Measurements from ENCODE around the gene USP24. TPM values are rescaled to one million over a fixed set of nuclear protein-coding genes. Genes with fewer than 3 reads are reported as not detected.

USP24 gene
- polyA plus RNA-seq, 1 donor (not counting 4 experiments of a cell fraction or from before 2014, with no cell fraction given): 22.5 TPM

- H3K9me1 ChIP-seq (ENCODE audit: control insufficient read depth, extremely low read depth, insufficient read depth, low read length): no peaks in the 10 kb centered on the region
- dilution Hi-C loops (cut with MboI; ENCODE audit: extremely low pct_ligation_motif_present, low sequenced_read_pairs): no loop called here
- H4K20me1 ChIP-seq (ENCODE audit: control insufficient read depth, extremely low read depth, insufficient read depth, low read length): no peaks in the 10 kb centered on the region
- H3K79me2 ChIP-seq (ENCODE audit: control insufficient read depth, insufficient read depth, low read length): no peaks in the 10 kb centered on the region
- H3K27me3 ChIP-seq (ENCODE audit: control insufficient read depth, extremely low read depth, insufficient read depth, low read length): no peaks in the 10 kb centered on the region
- H3K4me1 ChIP-seq (ENCODE audit: control insufficient read depth, extremely low read depth, insufficient read depth, low read length): no peaks in the 10 kb centered on the region
- TF ChIP-seq EZH2 (IDR thresholded peaks at IDR 0.05; ENCODE audit: low read length) (no peak), CTCF (optimal IDR thresholded peaks at IDR 0.05 in 1 of 3, IDR thresholded peaks at IDR 0.05 in 1 of 3, conservative IDR thresholded peaks at IDR 0.05 in 1 of 3; ENCODE audit: extremely low read depth in 1 of 3, insufficient read depth in 2 of 3, low read length in 3 of 3) (no peak)
- no peak for FAIRE-seq
- peaks cover 31 to 51% of the 10 kb centered on the region in 2 experiments for H3K36me3 ChIP-seq (ENCODE audit: control insufficient read depth in 2 of 2, extremely low read depth in 1 of 2, insufficient read depth in 2 of 2, low read length in 2 of 2)
- H3K9ac ChIP-seq (ENCODE audit: control insufficient read depth, extremely low read depth, insufficient read depth, low read length): no peak overlapping the region
- H3K9me3 ChIP-seq (ENCODE audit: control insufficient read depth, low read depth, low read length): no peaks in the 10 kb centered on the region
- no peak overlapping the region for H2AFZ ChIP-seq (ENCODE audit: control insufficient read depth, low read length)
- no peak overlapping the region for H3K4me2 ChIP-seq (ENCODE audit: control insufficient read depth, extremely low read depth, insufficient read depth, low read depth, low read length)
- H3K27ac ChIP-seq (ENCODE audit: control insufficient read depth, insufficient read depth, low read length): no peak overlapping the region
- no peak overlapping the region for H3K4me3 ChIP-seq (ENCODE audit: control insufficient read depth in 2 of 3, extremely low read depth in 1 of 3, insufficient read depth in 2 of 3, low read depth in 1 of 3, low read length in 3 of 3)
- DNase-seq (ENCODE audit: low read depth, low spot score): no peak
Observed at GRCh38 chr1:55073187-55073916, 141.8 kb downstream of the USP24 start.

- FAIRE-seq (peak; percentile 81), DNase-seq (ENCODE audit: low read depth, low spot score) (no peak)
- Histone ChIP-seq H3K4me3 (ENCODE audit: control insufficient read depth in 2 of 3, extremely low read depth in 1 of 3, insufficient read depth in 2 of 3, low read depth in 1 of 3, low read length in 3 of 3) (no peak overlapping the region), H3K79me2 (ENCODE audit: control insufficient read depth, insufficient read depth, low read length) (no peaks in the 10 kb centered on the region), H3K27me3 (ENCODE audit: control insufficient read depth, extremely low read depth, insufficient read depth, low read length) (no peaks in the 10 kb centered on the region), H2AFZ (ENCODE audit: control insufficient read depth, low read length) (no peak overlapping the region), H3K4me1 (ENCODE audit: control insufficient read depth, extremely low read depth, insufficient read depth, low read length) (no peaks in the 10 kb centered on the region), H3K9me1 (ENCODE audit: control insufficient read depth, extremely low read depth, insufficient read depth, low read length) (no peaks in the 10 kb centered on the region), H3K4me2 (ENCODE audit: control insufficient read depth, extremely low read depth, insufficient read depth, low read depth, low read length) (no peak overlapping the region), H3K9me3 (ENCODE audit: control insufficient read depth, low read depth, low read length) (no peaks in the 10 kb centered on the region), H4K20me1 (ENCODE audit: control insufficient read depth, extremely low read depth, insufficient read depth, low read length) (peaks cover 5% of the 10 kb centered on the region), H3K36me3 (ENCODE audit: control insufficient read depth in 2 of 2, extremely low read depth in 1 of 2, insufficient read depth in 2 of 2, low read length in 2 of 2) (peaks cover 31 to 58% of the 10 kb centered on the region in 2 experiments), H3K9ac (ENCODE audit: control insufficient read depth, extremely low read depth, insufficient read depth, low read length) (no peak overlapping the region), H3K27ac (ENCODE audit: control insufficient read depth, insufficient read depth, low read length) (no peak overlapping the region)
- dilution Hi-C loops (cut with MboI; ENCODE audit: extremely low pct_ligation_motif_present, low sequenced_read_pairs): no loop called here
- TF ChIP-seq EZH2 (IDR thresholded peaks at IDR 0.05; ENCODE audit: low read length) (no peak), CTCF (optimal IDR thresholded peaks at IDR 0.05 in 1 of 3, IDR thresholded peaks at IDR 0.05 in 1 of 3, conservative IDR thresholded peaks at IDR 0.05 in 1 of 3; ENCODE audit: extremely low read depth in 1 of 3, insufficient read depth in 2 of 3, low read length in 3 of 3) (peak; percentile 55 to 82 (median 65))
Observed at GRCh38 chr1:55071477-55071876, 143.7 kb downstream of the USP24 start.

Data from keratinocyte (primary cell).